ENCODE results near the gene ZAP70.

Gene ZAP70

GRCh38 chr2:97716695-97717612 lies 3.6 kb downstream of the ZAP70 start:
- no peak for DNase-seq (ENCODE audit: low read depth in 2 of 2)

GRCh38 chr2:97717613-97717995 lies 4.2 kb downstream of the ZAP70 start:
- no peak for DNase-seq (ENCODE audit: low read depth in 2 of 2)

GRCh38 chr2:97718051-97718882 lies 4.9 kb downstream of the ZAP70 start:
- DNase-seq (ENCODE audit: low read depth in 2 of 2), result peak; percentile 58 to 64

GRCh38 chr2:97718942-97719341 lies 5.6 kb downstream of the ZAP70 start:
- no peak for DNase-seq (ENCODE audit: low read depth in 2 of 2)

GRCh38 chr2:97719362-97720155 lies 6.2 kb downstream of the ZAP70 start:
- DNase-seq (ENCODE audit: low read depth in 2 of 2), result no peak

- no peak for DNase-seq (ENCODE audit: low read depth in 2 of 2)
Observed at GRCh38 chr2:97720746-97721145, 7.4 kb downstream of the ZAP70 start.

GRCh38 chr2:97722227-97722626 lies 8.9 kb downstream of the ZAP70 start:
- no peak for DNase-seq (ENCODE audit: low read depth in 2 of 2)

GRCh38 chr2:97723156-97724072 lies 10.0 kb downstream of the ZAP70 start:
- no peak for DNase-seq (ENCODE audit: low read depth in 2 of 2)

GRCh38 chr2:97724073-97724410 lies 10.7 kb downstream of the ZAP70 start:
- DNase-seq (ENCODE audit: low read depth in 2 of 2), result no peak

- DNase-seq (ENCODE audit: low read depth in 2 of 2), result no peak
Observed at GRCh38 chr2:97724501-97724900, 11.1 kb downstream of the ZAP70 start.

- DNase-seq (ENCODE audit: low read depth in 2 of 2), result no peak
Observed at GRCh38 chr2:97724946-97725688, 11.7 kb downstream of the ZAP70 start.

- no peak for DNase-seq (ENCODE audit: low read depth in 2 of 2)
Observed at GRCh38 chr2:97726261-97727064, 13.1 kb downstream of the ZAP70 start.

- DNase-seq (ENCODE audit: low read depth in 2 of 2), result no peak
Observed at GRCh38 chr2:97727296-97727695, 13.9 kb downstream of the ZAP70 start.

- DNase-seq (ENCODE audit: low read depth in 2 of 2), result no peak
Observed at GRCh38 chr2:97728091-97728731, 14.8 kb downstream of the ZAP70 start.

- no peak for DNase-seq (ENCODE audit: low read depth in 2 of 2)
Observed at GRCh38 chr2:97730245-97730644, 16.9 kb downstream of the ZAP70 start.

- DNase-seq (ENCODE audit: low read depth in 2 of 2), result no peak
Observed at GRCh38 chr2:97731274-97732020, 18.1 kb downstream of the ZAP70 start.

GRCh38 chr2:97732436-97733340 lies 19.3 kb downstream of the ZAP70 start:
- DNase-seq (ENCODE audit: low read depth in 2 of 2), result no peak
